OCI-LY7 (cell line): ENCODE results near the gene EFCAB11. TPM values are rescaled to one million over a fixed set of nuclear protein-coding genes. Genes with fewer than 3 reads are reported as not detected.

Experiments
- BruUV-seq: library from RNA; stranded (reverse); fragments of 400-500 nt; replicated peaks from 2 replicates; lab custom pipeline; 2021; lab: Mats Ljungman, UMichigan
- CTCF ChIA-PET: fragments of 300-600 bp; sonication (Branson Sonifier 250); formaldehyde crosslinking; loops from one replicate; lab custom pipeline; 2022; ENCODE audit warnings: antibody characterized with exemption; ENCODE audit not compliant: unreplicated experiment; lab: Charles Lee
- POLR2A ChIA-PET: fragments of 300-600 bp; sonication (Branson Sonifier 250); formaldehyde crosslinking; loops from one replicate; lab custom pipeline; 2022; ENCODE audit warnings: antibody characterized with exemption; lab: Charles Lee
- DNase-seq: peaks from one replicate; pipeline ENCODE4 v3.0.0-alpha.2; 2015; ENCODE audit warnings: low spot score
- H2AFZ ChIP-seq: fragments of 200-600 bp; sonication (generic), shearing (Covaris generic); 2 replicates; pipeline ENCODE4 v1.6.1; 2014; ENCODE audit warnings: mild to moderate bottlenecking, antibody characterized with exemption, low read length, moderate library complexity
- H3K27ac ChIP-seq: fragments of 200-600 bp; sonication (generic); 2 replicates; pipeline ENCODE4 v1.5.1; 2014; ENCODE audit warnings: mixed run types, low read depth, mild to moderate bottlenecking, moderate library complexity, low read length, inconsistent platforms; ENCODE audit not compliant: poor library complexity, severe bottlenecking
- H3K36me3 ChIP-seq: fragments of 200-600 bp; sonication (generic); 2 replicates; pipeline ENCODE4 v1.6.1; 2014; ENCODE audit warnings: mild to moderate bottlenecking, antibody characterized with exemption, low read length, moderate library complexity, mixed read lengths; ENCODE audit not compliant: insufficient read depth
- H3K4me1 ChIP-seq: fragments of 200-600 bp; sonication (generic); 2 replicates; pipeline ENCODE4 v1.5.1; 2014; ENCODE audit warnings: mild to moderate bottlenecking, low read length; ENCODE audit not compliant: insufficient read depth, poor library complexity, severe bottlenecking
- H3K4me2 ChIP-seq: fragments of 200-600 bp; sonication (generic); 2 replicates; pipeline ENCODE4 v1.6.1; 2014; ENCODE audit warnings: mild to moderate bottlenecking, low read length
- H3K4me3 ChIP-seq: fragments of 200-600 bp; sonication (generic); 2 replicates; pipeline ENCODE4 v1.5.1; 2014; ENCODE audit warnings: mild to moderate bottlenecking, low read depth, low read length; ENCODE audit not compliant: poor library complexity, severe bottlenecking
- H3K79me2 ChIP-seq: fragments of 200-600 bp; sonication (generic); 2 replicates; pipeline ENCODE4 v1.6.1; 2016; ENCODE audit warnings: low read depth, mild to moderate bottlenecking, low read length, moderate library complexity, mixed read lengths; ENCODE audit not compliant: insufficient read depth
- H3K9me2 ChIP-seq: fragments of 200-600 bp; sonication (generic); 2 replicates; pipeline ENCODE4 v1.6.1; 2016; ENCODE audit warnings: mild to moderate bottlenecking, low read length, mixed read lengths; ENCODE audit not compliant: insufficient read depth
- H3K9me3 ChIP-seq: fragments of 200-600 bp; sonication (generic); 2 replicates; pipeline ENCODE4 v1.6.1; 2014; ENCODE audit warnings: mild to moderate bottlenecking, mixed run types, low read length, mixed read lengths
- H4K20me1 ChIP-seq: fragments of 200-600 bp; sonication (generic); 2 replicates; pipeline ENCODE4 v1.6.1; 2014; ENCODE audit warnings: mild to moderate bottlenecking, antibody characterized with exemption, low read length, moderate library complexity, mixed read lengths; ENCODE audit not compliant: insufficient read depth
- EZH2phosphoT487 ChIP-seq: fragments of 200-600 bp; sonication (generic); IDR thresholded peaks from 2 replicates; pipeline ENCODE4 v1.6.1; 2018; ENCODE audit warnings: low read depth, borderline replicate concordance, mild to moderate bottlenecking, mixed run types, antibody characterized with exemption, low read length, moderate library complexity, mixed read lengths
- intact Hi-C: fragments of 100-400 bp; cut with micrococcal nuclease; formaldehyde crosslinking; loops from one replicate; pipeline ENCODE4 v1.10.0; 2022; ENCODE audit not compliant: unreplicated experiment
- total RNA-seq, 2 experiments: library from RNA; depleted of rRNA in 1 of 2; stranded (reverse); fragments of >200 nt in 1 of 2; shearing (Covaris generic) in 1 of 2; gene quantifications; 2 replicates each; pipeline ENCODE4 v1.2.3, GENCODE V29; 2014 to 2022
- TF ChIP-seq, protein P1 (sequence below): fragments of 200-600 bp; sonication (generic); conservative IDR thresholded peaks from 2 replicates; pipeline ENCODE4 v1.5.1; 2014; ENCODE audit warnings: mild to moderate bottlenecking, antibody characterized with exemption, low read length, moderate library complexity, mixed read lengths

Gene EFCAB11
- total RNA-seq, 2 experiments from 2014 or later = 9.3 to 29.5 TPM

- Histone ChIP-seq H4K20me1 (no peaks in the 10 kb centered on the region), H3K4me1 (peaks cover 7% of the 10 kb centered on the region), H3K36me3 (no peaks in the 10 kb centered on the region), H3K9me2 (no peaks in the 10 kb centered on the region), H3K4me3 (no peak overlapping the region), H2AFZ (no peak overlapping the region), H3K27ac (no peak overlapping the region), H3K79me2 (no peaks in the 10 kb centered on the region), H3K4me2 (no peak overlapping the region), H3K9me3 (no peaks in the 10 kb centered on the region)
- TF ChIP-seq EZH2phosphoT487 = no peak
- TF ChIP-seq, protein P1, sequence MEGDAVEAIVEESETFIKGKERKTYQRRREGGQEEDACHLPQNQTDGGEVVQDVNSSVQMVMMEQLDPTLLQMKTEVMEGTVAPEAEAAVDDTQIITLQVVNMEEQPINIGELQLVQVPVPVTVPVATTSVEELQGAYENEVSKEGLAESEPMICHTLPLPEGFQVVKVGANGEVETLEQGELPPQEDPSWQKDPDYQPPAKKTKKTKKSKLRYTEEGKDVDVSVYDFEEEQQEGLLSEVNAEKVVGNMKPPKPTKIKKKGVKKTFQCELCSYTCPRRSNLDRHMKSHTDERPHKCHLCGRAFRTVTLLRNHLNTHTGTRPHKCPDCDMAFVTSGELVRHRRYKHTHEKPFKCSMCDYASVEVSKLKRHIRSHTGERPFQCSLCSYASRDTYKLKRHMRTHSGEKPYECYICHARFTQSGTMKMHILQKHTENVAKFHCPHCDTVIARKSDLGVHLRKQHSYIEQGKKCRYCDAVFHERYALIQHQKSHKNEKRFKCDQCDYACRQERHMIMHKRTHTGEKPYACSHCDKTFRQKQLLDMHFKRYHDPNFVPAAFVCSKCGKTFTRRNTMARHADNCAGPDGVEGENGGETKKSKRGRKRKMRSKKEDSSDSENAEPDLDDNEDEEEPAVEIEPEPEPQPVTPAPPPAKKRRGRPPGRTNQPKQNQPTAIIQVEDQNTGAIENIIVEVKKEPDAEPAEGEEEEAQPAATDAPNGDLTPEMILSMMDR = no peak
- ChIA-PET POLR2A (no interaction called here), CTCF (no interaction called here)
- no peak for DNase-seq
- intact Hi-C loops = no loop called here
- no TSS peak for BruUV-seq
These were observed 174.8 kb downstream of the EFCAB11 start for GRCh38 chr14:89779707-89780106.

GRCh38 chr14:89775946-89776345, 178.6 kb downstream of the EFCAB11 start:
- H3K79me2 ChIP-seq = no peaks in the 10 kb centered on the region
- TF ChIP-seq EZH2phosphoT487 = no peak
- TF ChIP-seq, protein P1 = no peak
- CTCF ChIA-PET = interaction anchor here (1.0 kb wide), 1 partner anchor 10 kb away, joined by 3 read pairs; no protein-coding TSS in a partner anchor

GRCh38 chr14:89775151-89775550, 179.4 kb downstream of the EFCAB11 start:
- POLR2A ChIA-PET = interaction anchor here (0.5 to 1.2 kb wide), 3 partner anchors 31 to 627 kb away, joined by 3 read pairs; no protein-coding TSS in a partner anchor
- Histone ChIP-seq H3K36me3 (no peaks in the 10 kb centered on the region), H4K20me1 (no peaks in the 10 kb centered on the region), H3K79me2 (no peaks in the 10 kb centered on the region), H3K27ac (no peak overlapping the region), H3K4me2 (no peak overlapping the region), H3K9me3 (no peaks in the 10 kb centered on the region), H3K4me1 (peaks cover 49% of the 10 kb centered on the region), H2AFZ (no peak overlapping the region), H3K9me2 (no peaks in the 10 kb centered on the region), H3K4me3 (no peak overlapping the region)
- no TSS peak for BruUV-seq
- TF ChIP-seq EZH2phosphoT487 = no peak
- TF ChIP-seq, protein P1 = no peak
- CTCF ChIA-PET = interaction anchor here (1.0 kb wide), 1 partner anchor 9 kb away, joined by 3 read pairs; no protein-coding TSS in a partner anchor
- intact Hi-C loops = no loop called here
- no peak for DNase-seq

More at GRCh38 chr14:89775946-89776345, 178.6 kb downstream of the EFCAB11 start:
- H4K20me1 ChIP-seq = no peaks in the 10 kb centered on the region
- no peak overlapping the region for H2AFZ ChIP-seq
- no peaks in the 10 kb centered on the region for H3K36me3 ChIP-seq
- BruUV-seq = no TSS peak
- no peak overlapping the region for H3K4me2 ChIP-seq
- H3K9me2 ChIP-seq = no peaks in the 10 kb centered on the region
- H3K4me3 ChIP-seq = no peak overlapping the region
- no peaks in the 10 kb centered on the region for H3K9me3 ChIP-seq
- peaks cover 44% of the 10 kb centered on the region for H3K4me1 ChIP-seq
- POLR2A ChIA-PET = interaction anchor here (0.6 to 1.5 kb wide), 6 partner anchors 17 to 598 kb away, joined by 3 to 5 read pairs (median 3); no protein-coding TSS in a partner anchor
- no peak for DNase-seq
- no peak overlapping the region for H3K27ac ChIP-seq
- intact Hi-C loops = no loop called here
